ENCODE data around the gene ARRDC5. TPM values are rescaled to one million over a fixed set of nuclear protein-coding genes. Genes with fewer than 3 reads are reported as not detected.

ARRDC5 gene
- total RNA-seq, 1 experiment from 2014 or later = not detected

- ChIA-PET POLR2A (interaction anchor here (1.0 kb wide), 1 partner anchor 9 kb away, joined by 4 read pairs; no protein-coding TSS in a partner anchor), CTCF (interaction anchor here (0.6 to 1.2 kb wide), 3 partner anchors 12 to 112 kb away, joined by 3 read pairs; no protein-coding TSS in a partner anchor)
- DNase-seq (ENCODE audit: low spot score) (no peak), ATAC-seq (no peak)
- Mint-ChIP-seq H3K4me1 (peaks cover 4% of the 10 kb centered on the region), H3K9me3 (no peaks in the 10 kb centered on the region), H3K36me3 (peaks cover 15% of the 10 kb centered on the region), H3K4me3 (no peak overlapping the region), H3K27me3 (ENCODE audit: low read depth) (no peaks in the 10 kb centered on the region), H3K27ac (peak overlapping the region; percentile 60; the same call in 1 of the 2 replicates)
- TF ChIP-seq ZSCAN18 (CRISPR knock-in tag; IDR thresholded peaks at IDR 0.05) = no peak
- TF ChIP-seq FOXP4 (CRISPR knock-in tag; IDR thresholded peaks at IDR 0.05) = no peak
- TF ChIP-seq, protein P1, sequence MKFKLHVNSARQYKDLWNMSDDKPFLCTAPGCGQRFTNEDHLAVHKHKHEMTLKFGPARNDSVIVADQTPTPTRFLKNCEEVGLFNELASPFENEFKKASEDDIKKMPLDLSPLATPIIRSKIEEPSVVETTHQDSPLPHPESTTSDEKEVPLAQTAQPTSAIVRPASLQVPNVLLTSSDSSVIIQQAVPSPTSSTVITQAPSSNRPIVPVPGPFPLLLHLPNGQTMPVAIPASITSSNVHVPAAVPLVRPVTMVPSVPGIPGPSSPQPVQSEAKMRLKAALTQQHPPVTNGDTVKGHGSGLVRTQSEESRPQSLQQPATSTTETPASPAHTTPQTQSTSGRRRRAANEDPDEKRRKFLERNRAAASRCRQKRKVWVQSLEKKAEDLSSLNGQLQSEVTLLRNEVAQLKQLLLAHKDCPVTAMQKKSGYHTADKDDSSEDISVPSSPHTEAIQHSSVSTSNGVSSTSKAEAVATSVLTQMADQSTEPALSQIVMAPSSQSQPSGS (CRISPR knock-in tag; IDR thresholded peaks at IDR 0.05; ENCODE audit: borderline replicate concordance, low read depth) = no peak
- TF ChIP-seq, protein P2, sequence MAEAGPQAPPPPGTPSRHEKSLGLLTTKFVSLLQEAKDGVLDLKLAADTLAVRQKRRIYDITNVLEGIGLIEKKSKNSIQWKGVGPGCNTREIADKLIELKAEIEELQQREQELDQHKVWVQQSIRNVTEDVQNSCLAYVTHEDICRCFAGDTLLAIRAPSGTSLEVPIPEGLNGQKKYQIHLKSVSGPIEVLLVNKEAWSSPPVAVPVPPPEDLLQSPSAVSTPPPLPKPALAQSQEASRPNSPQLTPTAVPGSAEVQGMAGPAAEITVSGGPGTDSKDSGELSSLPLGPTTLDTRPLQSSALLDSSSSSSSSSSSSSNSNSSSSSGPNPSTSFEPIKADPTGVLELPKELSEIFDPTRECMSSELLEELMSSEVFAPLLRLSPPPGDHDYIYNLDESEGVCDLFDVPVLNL (CRISPR knock-in tag; IDR thresholded peaks at IDR 0.05; ENCODE audit: borderline replicate concordance, low read depth) = no peak
- TF ChIP-seq, protein P3, sequence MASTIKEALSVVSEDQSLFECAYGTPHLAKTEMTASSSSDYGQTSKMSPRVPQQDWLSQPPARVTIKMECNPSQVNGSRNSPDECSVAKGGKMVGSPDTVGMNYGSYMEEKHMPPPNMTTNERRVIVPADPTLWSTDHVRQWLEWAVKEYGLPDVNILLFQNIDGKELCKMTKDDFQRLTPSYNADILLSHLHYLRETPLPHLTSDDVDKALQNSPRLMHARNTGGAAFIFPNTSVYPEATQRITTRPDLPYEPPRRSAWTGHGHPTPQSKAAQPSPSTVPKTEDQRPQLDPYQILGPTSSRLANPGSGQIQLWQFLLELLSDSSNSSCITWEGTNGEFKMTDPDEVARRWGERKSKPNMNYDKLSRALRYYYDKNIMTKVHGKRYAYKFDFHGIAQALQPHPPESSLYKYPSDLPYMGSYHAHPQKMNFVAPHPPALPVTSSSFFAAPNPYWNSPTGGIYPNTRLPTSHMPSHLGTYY (CRISPR knock-in tag; IDR thresholded peaks at IDR 0.05) = no peak
- TF ChIP-seq, protein P4, sequence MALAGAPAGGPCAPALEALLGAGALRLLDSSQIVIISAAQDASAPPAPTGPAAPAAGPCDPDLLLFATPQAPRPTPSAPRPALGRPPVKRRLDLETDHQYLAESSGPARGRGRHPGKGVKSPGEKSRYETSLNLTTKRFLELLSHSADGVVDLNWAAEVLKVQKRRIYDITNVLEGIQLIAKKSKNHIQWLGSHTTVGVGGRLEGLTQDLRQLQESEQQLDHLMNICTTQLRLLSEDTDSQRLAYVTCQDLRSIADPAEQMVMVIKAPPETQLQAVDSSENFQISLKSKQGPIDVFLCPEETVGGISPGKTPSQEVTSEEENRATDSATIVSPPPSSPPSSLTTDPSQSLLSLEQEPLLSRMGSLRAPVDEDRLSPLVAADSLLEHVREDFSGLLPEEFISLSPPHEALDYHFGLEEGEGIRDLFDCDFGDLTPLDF (CRISPR knock-in tag; IDR thresholded peaks at IDR 0.05) = no peak
- TF ChIP-seq ZNF219 (CRISPR knock-in tag; IDR thresholded peaks at IDR 0.05; ENCODE audit: borderline replicate concordance) = no peak
- TF ChIP-seq, protein P5, sequence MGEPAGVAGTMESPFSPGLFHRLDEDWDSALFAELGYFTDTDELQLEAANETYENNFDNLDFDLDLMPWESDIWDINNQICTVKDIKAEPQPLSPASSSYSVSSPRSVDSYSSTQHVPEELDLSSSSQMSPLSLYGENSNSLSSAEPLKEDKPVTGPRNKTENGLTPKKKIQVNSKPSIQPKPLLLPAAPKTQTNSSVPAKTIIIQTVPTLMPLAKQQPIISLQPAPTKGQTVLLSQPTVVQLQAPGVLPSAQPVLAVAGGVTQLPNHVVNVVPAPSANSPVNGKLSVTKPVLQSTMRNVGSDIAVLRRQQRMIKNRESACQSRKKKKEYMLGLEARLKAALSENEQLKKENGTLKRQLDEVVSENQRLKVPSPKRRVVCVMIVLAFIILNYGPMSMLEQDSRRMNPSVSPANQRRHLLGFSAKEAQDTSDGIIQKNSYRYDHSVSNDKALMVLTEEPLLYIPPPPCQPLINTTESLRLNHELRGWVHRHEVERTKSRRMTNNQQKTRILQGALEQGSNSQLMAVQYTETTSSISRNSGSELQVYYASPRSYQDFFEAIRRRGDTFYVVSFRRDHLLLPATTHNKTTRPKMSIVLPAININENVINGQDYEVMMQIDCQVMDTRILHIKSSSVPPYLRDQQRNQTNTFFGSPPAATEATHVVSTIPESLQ (CRISPR knock-in tag; IDR thresholded peaks at IDR 0.05) = no peak
- no peak for TF ChIP-seq IRF1 (CRISPR knock-in tag; IDR thresholded peaks at IDR 0.05)
- TF ChIP-seq, protein P6, sequence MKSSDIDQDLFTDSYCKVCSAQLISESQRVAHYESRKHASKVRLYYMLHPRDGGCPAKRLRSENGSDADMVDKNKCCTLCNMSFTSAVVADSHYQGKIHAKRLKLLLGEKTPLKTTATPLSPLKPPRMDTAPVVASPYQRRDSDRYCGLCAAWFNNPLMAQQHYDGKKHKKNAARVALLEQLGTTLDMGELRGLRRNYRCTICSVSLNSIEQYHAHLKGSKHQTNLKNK (CRISPR knock-in tag; IDR thresholded peaks at IDR 0.05) = no peak
- no peak for TF ChIP-seq NR2C2 (CRISPR knock-in tag; IDR thresholded peaks at IDR 0.05)
- TF ChIP-seq PRDM15 (CRISPR knock-in tag; IDR thresholded peaks at IDR 0.05) = no peak
- TF ChIP-seq, protein P7, sequence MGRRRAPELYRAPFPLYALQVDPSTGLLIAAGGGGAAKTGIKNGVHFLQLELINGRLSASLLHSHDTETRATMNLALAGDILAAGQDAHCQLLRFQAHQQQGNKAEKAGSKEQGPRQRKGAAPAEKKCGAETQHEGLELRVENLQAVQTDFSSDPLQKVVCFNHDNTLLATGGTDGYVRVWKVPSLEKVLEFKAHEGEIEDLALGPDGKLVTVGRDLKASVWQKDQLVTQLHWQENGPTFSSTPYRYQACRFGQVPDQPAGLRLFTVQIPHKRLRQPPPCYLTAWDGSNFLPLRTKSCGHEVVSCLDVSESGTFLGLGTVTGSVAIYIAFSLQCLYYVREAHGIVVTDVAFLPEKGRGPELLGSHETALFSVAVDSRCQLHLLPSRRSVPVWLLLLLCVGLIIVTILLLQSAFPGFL (CRISPR knock-in tag; IDR thresholded peaks at IDR 0.05; ENCODE audit: borderline replicate concordance) = no peak
- no peak for TF ChIP-seq NR1H2 (CRISPR knock-in tag; IDR thresholded peaks at IDR 0.05)
- no peak for TF ChIP-seq KAT7 (CRISPR knock-in tag; IDR thresholded peaks at IDR 0.05; ENCODE audit: borderline replicate concordance)
- no peak for TF ChIP-seq CREB1 (CRISPR knock-in tag; IDR thresholded peaks at IDR 0.05)
Observed at GRCh38 chr19:4923276-4923747, 20.6 kb upstream of the ARRDC5 start.

Data from WTC11 (cell line).